Esophagus muscularis mucosa (tissue), 3 donors: Measurements from ENCODE around the gene S1PR1.

ENCODE experiments used
- CTCF ChIP-seq, 3 experiments: fragments of 200-600 bp in 2 of 3; fragments of 450-650 bp in 1 of 3; sonication (generic) in 2 of 3; IDR thresholded peaks; one replicate each; pipeline ENCODE4 v1.5.1; 2017 to 2019; ENCODE audit warnings: antibody characterized with exemption in 3 of 3, mild to moderate bottlenecking in 2 of 3, moderate library complexity in 1 of 3
- POLR2A ChIP-seq: fragments of 450-650 bp; IDR thresholded peaks from one replicate; pipeline ENCODE4 v1.6.1; 2017; ENCODE audit warnings: antibody characterized with exemption, moderate library complexity, mild to moderate bottlenecking, low read depth

GRCh38 chr1:101280942-101281654, 44.3 kb downstream of the S1PR1 start:
- no peak for TF ChIP-seq CTCF (IDR thresholded peaks at IDR 0.05)
- no peak for TF ChIP-seq POLR2A
